HG02884 (cell line): Measurements from ENCODE around the gene MOB3A.
"Not testable (repeated sequence)": the region's sequence is repeated elsewhere in the genome, so short reads cannot be mapped to it uniquely, and the experiment has no call there.

Experiments
- ATAC-seq: cut with Tn5 transposase; IDR thresholded peaks from one replicate; pipeline ENCODE4 v1.9.1; 2021; ENCODE audit warnings: mild to moderate bottlenecking, moderate library complexity; ENCODE audit not compliant: unreplicated experiment

The MOB3A gene

DNA sequence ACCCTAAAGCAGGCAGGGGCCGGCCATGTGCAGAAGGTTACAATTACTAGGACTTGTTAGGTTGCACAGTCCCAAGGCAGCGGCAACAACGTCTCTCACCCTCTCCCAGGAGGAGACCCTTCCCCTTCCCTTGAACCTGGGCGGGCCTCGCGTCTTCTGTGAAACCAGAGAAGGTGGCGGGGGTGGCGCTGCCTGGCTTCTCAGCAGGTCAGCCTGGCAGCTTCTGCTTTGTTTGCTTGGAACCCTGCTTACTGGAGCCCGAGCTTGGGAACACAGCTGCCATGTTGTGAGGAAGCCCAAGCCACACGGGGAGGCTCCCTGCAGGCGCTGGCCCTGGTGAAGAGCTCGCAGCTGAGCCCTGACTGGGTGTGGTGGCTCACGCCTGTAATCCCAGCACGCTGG is 60.5 kb downstream of the MOB3A start:
- no peak for ATAC-seq

DNA sequence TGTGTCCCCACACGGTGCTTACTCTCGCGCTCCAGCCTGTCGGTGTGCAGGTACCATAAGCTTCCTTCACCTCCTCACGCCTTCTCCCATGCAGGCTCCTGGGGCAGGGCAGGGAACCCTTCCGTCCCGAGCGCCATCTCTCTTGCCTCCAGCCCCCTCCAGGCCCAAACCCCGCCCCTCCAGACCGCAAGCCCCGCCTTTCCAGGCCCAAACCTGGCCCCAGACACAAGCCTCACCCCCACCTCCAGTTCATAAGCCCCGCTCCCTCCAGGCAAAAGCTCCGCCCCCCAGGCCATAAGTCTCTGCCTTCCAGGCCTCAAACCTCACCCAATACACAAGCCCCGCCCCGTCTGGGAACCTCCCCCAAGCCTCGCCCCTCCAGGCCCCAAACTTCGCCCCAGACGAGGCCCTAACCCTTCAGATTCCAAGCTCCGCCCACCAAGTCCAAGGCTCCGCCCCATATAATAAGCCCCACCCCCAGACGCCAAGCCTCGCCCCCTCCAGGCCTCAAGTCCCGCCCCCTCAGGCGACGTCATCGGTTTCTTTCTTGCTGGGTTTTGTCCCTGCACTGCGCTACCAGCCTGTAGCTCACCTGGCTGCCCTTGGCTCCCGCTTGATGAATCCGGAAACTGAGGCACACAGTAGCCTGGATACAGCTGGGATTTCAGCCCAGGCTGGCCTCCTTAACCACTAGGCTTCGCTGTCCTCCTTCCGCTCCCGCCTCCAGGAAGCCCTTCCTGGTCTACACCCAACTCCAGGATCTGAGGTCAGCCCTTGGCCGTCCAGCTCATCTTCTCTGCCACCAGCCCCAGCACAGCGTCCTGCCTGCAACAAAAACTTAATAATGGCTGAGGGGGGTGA is 61.2 kb downstream of the MOB3A start:
- ATAC-seq, result no peak

DNA sequence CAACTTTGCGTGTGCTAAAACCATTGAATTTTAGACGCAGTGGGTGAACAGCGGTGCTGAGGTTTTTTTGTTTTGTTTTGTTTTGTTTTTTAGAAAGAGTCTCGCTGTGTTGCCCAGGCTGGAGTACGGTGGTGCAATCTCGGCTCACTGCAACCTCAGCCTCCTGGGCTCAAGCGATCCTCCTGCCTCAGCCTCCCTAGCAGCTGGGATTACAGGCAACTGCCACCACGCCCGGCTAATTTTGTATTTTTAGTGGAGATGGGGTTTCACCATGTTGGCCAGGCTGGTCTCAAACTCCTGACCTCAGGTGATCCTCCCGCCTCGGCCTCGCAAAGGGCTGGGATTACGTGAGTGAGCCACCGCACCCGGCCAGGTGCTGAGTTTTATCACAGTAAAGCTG is 61.9 kb downstream of the MOB3A start:
- not testable (repeated sequence) for ATAC-seq

GRCh38 chr19:2033825-2034159 is 62.3 kb downstream of the MOB3A start:
- no peak for ATAC-seq

GRCh38 chr19:2033115-2033824 is 62.9 kb downstream of the MOB3A start:
- no peak for ATAC-seq

DNA sequence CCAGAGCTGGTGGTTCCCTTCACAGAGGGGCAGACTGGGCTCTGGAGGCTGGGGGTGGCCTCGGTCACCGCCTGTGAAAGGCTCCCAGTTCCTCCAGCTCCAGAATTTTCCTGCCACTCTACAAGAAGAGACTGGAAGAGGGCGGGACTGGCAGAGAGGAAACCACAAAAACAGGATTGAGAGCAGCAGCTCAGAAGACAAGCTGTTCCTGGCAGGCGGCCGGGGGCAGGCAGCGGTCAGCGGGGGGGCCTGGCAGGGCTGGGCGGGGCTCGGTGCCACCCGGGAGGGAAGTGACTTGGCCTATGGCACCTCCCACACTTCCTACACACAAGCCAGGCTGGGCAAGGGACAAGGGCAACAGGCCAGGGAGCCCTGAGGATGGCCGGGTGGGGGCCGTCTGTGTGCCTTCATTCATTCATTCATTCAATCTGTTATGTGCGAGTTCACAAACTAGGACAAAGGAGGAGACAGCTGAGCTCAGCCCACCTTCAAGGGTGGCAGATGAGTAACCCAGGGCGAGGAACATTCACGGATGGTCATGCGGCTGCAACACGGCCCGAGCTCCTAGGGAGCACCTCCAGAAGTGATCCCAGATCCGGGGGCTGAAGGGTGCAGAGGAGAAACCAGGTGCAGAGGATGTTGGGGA is 63.7 kb downstream of the MOB3A start:
- ATAC-seq, result no peak

DNA sequence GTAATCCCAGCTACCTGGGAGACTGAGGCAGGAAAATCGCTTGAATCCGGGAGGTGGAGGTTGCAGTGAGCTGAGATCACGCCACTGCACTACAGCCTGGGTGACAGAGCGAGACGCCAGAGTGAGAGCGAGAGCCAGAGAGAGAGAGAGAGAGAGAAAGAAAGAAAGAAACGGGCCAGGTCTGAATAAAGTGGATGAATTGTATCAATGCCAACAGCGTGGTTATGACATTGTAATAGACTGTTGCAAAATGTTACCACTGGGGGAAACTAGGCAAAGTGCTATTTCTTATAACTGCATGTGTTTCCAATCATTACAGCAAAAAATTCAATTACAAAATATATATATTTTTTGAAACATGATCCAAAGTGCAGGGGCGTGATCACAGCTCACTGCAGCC is 68.8 kb downstream of the MOB3A start:
- no peak for ATAC-seq

DNA sequence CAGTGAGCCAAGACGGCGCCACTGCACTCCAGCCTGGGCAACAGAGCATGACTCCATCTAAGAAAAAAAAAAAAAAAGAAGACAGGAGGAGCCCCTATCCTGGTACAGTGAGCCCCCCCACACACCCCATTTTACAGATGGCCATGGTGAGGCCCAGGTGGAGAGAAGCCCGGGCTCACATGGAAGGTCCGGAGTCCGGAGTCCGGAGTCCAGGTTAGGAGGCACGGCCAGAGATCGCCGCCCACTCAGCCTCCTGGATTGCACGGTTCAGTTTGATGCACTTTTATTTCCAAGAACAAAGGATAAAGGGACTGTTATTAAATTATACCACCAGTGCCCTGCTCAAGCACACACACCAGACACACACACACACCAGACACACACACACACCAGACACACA is 69.4 kb downstream of the MOB3A start:
- ATAC-seq, result no peak

GRCh38 chr19:2022289-2022688 is 73.8 kb downstream of the MOB3A start:
- ATAC-seq, result no peak

GRCh38 chr19:2021453-2022140 is 74.5 kb downstream of the MOB3A start:
- ATAC-seq, result no peak
